ENCODE measurements around the gene PTPRE. TPM values are rescaled to one million over a fixed set of nuclear protein-coding genes. Genes with fewer than 3 reads are reported as not detected.

PTPRE gene
- total RNA-seq, 1 donor from 2014 or later: 70.6 TPM

GRCh38 chr10:127912607-127913367 lies 5.9 kb downstream of the PTPRE start:
- no peak for ATAC-seq
- intact Hi-C loops (cut with DNase I): no loop called here
- Histone ChIP-seq H3K4me3 (no peak overlapping the region), H3K36me3 (no peaks in the 10 kb centered on the region), H3K27me3 (no peaks in the 10 kb centered on the region), H3K27ac (no peak overlapping the region), H3K9me3 (no peaks in the 10 kb centered on the region), H3K4me1 (peaks cover 14% of the 10 kb centered on the region)
- no peak for DNase-seq
- no peak for TF ChIP-seq CTCF (IDR thresholded peaks at IDR 0.05)

GRCh38 chr10:127913368-127913759 lies 6.5 kb downstream of the PTPRE start:
- Histone ChIP-seq H3K27me3 (no peaks in the 10 kb centered on the region), H3K27ac (no peak overlapping the region), H3K9me3 (no peaks in the 10 kb centered on the region), H3K4me3 (no peak overlapping the region), H3K4me1 (peaks cover 9% of the 10 kb centered on the region), H3K36me3 (no peaks in the 10 kb centered on the region)
- DNase-seq: no peak
- intact Hi-C loops (cut with DNase I): no loop called here
- no peak for TF ChIP-seq CTCF (IDR thresholded peaks at IDR 0.05)
- no peak for ATAC-seq

GRCh38 chr10:127915324-127915723 lies 8.4 kb downstream of the PTPRE start:
- Histone ChIP-seq H3K27ac (no peak overlapping the region), H3K9me3 (no peaks in the 10 kb centered on the region), H3K36me3 (no peaks in the 10 kb centered on the region), H3K4me3 (no peak overlapping the region), H3K27me3 (no peaks in the 10 kb centered on the region), H3K4me1 (peaks cover 15% of the 10 kb centered on the region)
- ATAC-seq (no peak), DNase-seq (no peak)
- no peak for TF ChIP-seq CTCF (IDR thresholded peaks at IDR 0.05)
- intact Hi-C loops (cut with DNase I): no loop called here

- ATAC-seq: no peak
- Histone ChIP-seq H3K4me1 (peaks cover 30% of the 10 kb centered on the region), H3K27ac (no peak overlapping the region), H3K36me3 (no peaks in the 10 kb centered on the region), H3K4me3 (no peak overlapping the region), H3K9me3 (no peaks in the 10 kb centered on the region), H3K27me3 (no peaks in the 10 kb centered on the region)
- DNase-seq: no peak
- intact Hi-C loops (cut with DNase I): no loop called here
- no peak for TF ChIP-seq CTCF (IDR thresholded peaks at IDR 0.05)
Observed at GRCh38 chr10:127916826-127917225, 9.9 kb downstream of the PTPRE start.

- H3K36me3 ChIP-seq: no peaks in the 10 kb centered on the region
- no peaks in the 10 kb centered on the region for H3K9me3 ChIP-seq
- H3K27ac ChIP-seq: no peak overlapping the region
- no peaks in the 10 kb centered on the region for H3K27me3 ChIP-seq
- ATAC-seq (no peak), DNase-seq (no peak)
- peaks cover 43% of the 10 kb centered on the region for H3K4me1 ChIP-seq
- H3K4me3 ChIP-seq: no peak overlapping the region
- TF ChIP-seq CTCF (IDR thresholded peaks at IDR 0.05): no peak
- intact Hi-C loops (cut with DNase I): no loop called here
Observed at GRCh38 chr10:127918572-127918971, 11.7 kb downstream of the PTPRE start.

All from upper lobe of right lung (tissue), 1 donor.